GM08714 (cell line): Measurements from ENCODE around the gene MMP24OS.

Experiments used
- H3K4me3 ChIP-seq: fragments of 200-500 bp; sonication (Bioruptor generic); 2 replicates; pipeline ENCODE4 v1.5.1; 2014; ENCODE audit warnings: mild to moderate bottlenecking, low read length, inconsistent platforms
- ZNF274 ChIP-seq: IDR thresholded peaks from 2 replicates; pipeline ENCODE4 v1.6.1; 2012; ENCODE audit warnings: mild to moderate bottlenecking, low read depth, low read length

MMP24OS gene

GRCh38 chr20:35279533-35280174, 1.7 kb upstream of the MMP24OS start:
- TF ChIP-seq ZNF274 = no peak
- H3K4me3 ChIP-seq = no peak overlapping the region

- TF ChIP-seq ZNF274 = no peak
- no peak overlapping the region for H3K4me3 ChIP-seq
These were observed 1.1 kb upstream of the MMP24OS start for GRCh38 chr20:35279040-35279439.

GRCh38 chr20:35277127-35277526, 795 bp downstream of the MMP24OS start:
- H3K4me3 ChIP-seq = peak overlapping the region; percentile 88
- no peak for TF ChIP-seq ZNF274

- no peak for TF ChIP-seq ZNF274
- peak overlapping the region; percentile 88; the same call in 1 of the 2 replicates for H3K4me3 ChIP-seq
These were observed 1.5 kb downstream of the MMP24OS start for GRCh38 chr20:35276408-35276807.

- no peak for TF ChIP-seq ZNF274
- no peak overlapping the region for H3K4me3 ChIP-seq
These were observed 2.1 kb downstream of the MMP24OS start for GRCh38 chr20:35275741-35276251.

GRCh38 chr20:35274172-35275092, 3.5 kb downstream of the MMP24OS start:
- TF ChIP-seq ZNF274 = no peak
- no peak overlapping the region for H3K4me3 ChIP-seq

GRCh38 chr20:35273449-35274171, 4.3 kb downstream of the MMP24OS start:
- H3K4me3 ChIP-seq = no peak overlapping the region
- no peak for TF ChIP-seq ZNF274

- TF ChIP-seq ZNF274 = no peak
- H3K4me3 ChIP-seq = no peak overlapping the region
These were observed 6.0 kb downstream of the MMP24OS start for GRCh38 chr20:35271904-35272303.

- no peak for TF ChIP-seq ZNF274
- H3K4me3 ChIP-seq = no peak overlapping the region
These were observed 6.6 kb downstream of the MMP24OS start for GRCh38 chr20:35271073-35271882.

GRCh38 chr20:35270021-35270902, 7.7 kb downstream of the MMP24OS start:
- no peak for TF ChIP-seq ZNF274
- H3K4me3 ChIP-seq = no peak overlapping the region

GRCh38 chr20:35269055-35269781, 8.7 kb downstream of the MMP24OS start:
- no peak overlapping the region for H3K4me3 ChIP-seq
- no peak for TF ChIP-seq ZNF274

GRCh38 chr20:35267092-35267491, 10.8 kb downstream of the MMP24OS start:
- no peak overlapping the region for H3K4me3 ChIP-seq
- no peak for TF ChIP-seq ZNF274
